Stimulated activated CD8-positive, alpha-beta memory T cell treated with anti-CD3 and anti-CD28 coated beads, Interleukin-7, amount 100 ng/mL, for 24 hours (primary cell): ENCODE data around the gene NELL1.

Experiments
- DNase-seq: peaks from one replicate; pipeline ENCODE4 v3.0.0-alpha.2; 2020; ENCODE audit warnings: low read depth

NELL1 gene

DNA sequence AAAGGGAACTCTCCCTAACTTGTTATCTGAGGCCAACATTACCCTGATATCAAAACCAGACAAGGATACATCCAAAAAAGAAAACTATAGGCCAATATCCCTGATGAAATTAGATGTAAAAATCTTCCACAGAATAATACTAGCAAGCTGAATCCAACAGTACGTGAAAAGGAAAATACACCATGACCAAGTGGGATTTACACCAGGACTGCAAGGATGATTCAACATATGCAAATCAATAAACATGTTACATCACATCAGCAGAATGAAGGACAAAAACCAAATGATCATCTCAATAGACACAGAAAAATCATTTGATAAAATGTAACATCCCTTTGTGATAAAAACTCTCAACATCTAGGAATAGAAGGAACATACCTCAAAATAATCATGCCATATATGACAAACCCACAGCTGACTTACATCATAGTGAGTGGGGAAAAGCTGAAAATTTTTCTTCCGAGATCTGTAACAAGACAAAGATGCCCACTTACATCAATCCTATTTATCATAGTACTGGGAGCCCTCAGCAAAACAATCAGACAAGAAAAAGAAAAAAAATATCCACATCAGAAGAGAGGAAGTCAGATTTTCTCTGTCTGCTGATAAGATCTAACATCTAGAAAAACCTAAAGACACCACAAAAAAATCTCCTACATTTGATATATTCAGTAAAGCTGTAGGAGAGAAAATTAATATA lies 820.2 kb downstream of the NELL1 start:
- DNase-seq, result no peak

DNA sequence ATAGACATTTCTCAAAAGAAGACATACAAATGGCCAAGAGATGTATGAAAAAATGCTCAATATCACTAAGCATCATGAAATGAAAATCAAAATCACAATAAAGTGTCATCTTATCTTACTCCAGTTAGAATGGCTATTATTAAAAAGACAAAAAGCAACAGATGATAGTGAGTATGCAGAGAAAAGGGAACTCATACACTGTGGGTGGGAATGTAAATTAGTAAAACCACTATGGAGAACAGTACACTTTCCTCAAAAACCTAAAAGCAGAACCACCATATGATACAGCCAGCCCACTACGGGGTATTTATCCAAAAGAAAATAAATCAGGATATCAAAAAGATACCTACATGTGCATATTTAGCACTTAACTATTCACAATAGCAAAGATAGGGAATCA lies 823.5 kb downstream of the NELL1 start:
- DNase-seq, result no peak

DNA sequence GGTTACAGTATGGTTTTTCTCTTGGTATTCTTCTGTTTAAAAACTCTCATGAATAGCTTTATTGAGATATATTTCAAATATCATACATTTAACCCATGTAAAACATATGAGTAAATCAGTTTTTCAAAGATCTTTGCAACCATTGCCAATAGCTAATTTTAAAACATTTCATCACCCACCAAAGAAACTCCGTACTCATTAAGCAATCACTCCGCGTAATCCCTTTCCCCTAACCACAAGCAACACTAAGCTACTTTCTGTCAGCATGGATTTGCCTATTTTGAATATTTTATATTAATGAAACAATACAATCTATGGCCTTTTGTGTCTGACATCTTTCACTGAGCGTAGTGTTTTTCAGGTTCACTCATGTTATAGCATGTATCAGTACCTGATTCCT lies 825.6 kb downstream of the NELL1 start:
- no peak for DNase-seq

DNA sequence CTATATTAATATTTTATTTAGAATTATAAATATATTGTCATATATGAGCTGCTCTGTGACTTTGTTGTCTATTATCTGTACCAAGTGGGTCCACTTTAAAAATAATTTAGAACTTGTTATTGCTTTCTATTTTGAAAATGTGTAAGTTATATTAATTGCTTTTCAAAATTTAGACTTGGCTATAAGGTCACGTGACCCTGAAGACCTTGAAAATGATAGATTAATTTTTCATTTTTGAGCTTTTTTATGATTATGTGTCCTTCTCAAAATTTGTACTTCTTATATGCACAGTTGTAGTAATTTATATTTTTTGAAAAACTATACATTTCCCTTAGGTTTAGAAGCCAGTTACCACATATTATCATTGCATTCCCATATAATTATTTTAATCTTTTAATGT lies 826.5 kb downstream of the NELL1 start:
- DNase-seq, result no peak

- DNase-seq, result no peak
Measured at GRCh38 chr11:21501245-21501644, 831.9 kb downstream of the NELL1 start.

GRCh38 chr11:21505070-21505469 lies 835.7 kb downstream of the NELL1 start:
- no peak for DNase-seq

- peak; percentile 7 for DNase-seq
Measured at GRCh38 chr11:21511835-21512440, 842.6 kb downstream of the NELL1 start.

DNA sequence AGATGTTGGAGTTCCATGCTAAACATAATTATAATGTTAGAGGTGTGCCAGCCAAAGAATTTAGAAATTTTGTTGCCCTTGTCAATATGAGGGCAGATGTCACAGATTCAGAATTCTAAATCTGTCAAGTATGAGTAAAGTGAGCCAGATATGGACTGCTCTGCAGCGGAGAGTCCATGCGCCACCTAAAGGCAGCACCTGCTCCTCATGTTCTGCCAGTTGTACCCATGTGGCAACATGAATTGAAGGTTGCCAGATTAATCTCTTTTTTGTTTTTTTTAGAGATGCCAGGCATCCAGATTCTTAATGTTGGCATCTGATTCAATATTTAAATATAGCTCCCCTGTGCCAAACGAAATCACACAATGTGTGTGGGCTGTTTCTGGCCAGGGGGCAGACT lies 844.9 kb downstream of the NELL1 start:
- DNase-seq, result no peak

DNA sequence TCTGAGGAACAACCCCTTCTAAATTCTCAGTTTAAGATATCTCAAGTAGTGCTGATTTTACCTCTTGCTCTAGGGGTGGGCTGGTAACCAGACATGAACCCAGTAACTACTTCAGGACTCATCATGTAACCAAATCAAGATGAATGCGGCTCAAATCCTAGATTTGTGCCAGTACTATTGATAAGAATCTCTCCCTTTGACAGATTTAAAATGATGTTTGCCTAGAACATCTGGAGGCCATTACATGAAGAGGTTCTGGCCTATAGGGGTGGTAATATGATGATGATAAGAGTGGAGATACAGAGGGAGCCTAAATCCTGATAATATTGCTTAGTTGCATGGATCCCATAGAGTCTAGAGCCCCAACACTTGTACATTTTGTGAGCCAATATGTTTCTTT lies 850.9 kb downstream of the NELL1 start:
- DNase-seq, result no peak

DNA sequence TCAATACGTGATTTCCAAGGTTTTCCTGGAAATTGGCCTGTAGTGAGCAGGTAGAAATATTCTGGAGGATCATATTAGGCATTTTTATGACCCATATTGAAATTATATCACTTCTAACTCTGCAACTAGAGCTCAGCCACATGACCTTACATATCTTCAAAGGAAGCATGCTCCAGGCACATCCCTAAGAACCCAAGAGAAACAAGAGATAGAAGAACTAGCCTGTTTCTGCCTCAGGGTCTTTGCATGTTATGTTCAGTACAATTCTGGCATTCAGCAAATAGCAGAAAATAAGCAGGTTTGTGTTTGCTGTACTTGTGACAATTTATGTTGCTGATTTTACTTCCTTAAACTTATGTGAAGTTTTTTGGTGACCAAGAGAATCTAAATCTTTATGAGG lies 859.8 kb downstream of the NELL1 start:
- DNase-seq, result no peak

DNA sequence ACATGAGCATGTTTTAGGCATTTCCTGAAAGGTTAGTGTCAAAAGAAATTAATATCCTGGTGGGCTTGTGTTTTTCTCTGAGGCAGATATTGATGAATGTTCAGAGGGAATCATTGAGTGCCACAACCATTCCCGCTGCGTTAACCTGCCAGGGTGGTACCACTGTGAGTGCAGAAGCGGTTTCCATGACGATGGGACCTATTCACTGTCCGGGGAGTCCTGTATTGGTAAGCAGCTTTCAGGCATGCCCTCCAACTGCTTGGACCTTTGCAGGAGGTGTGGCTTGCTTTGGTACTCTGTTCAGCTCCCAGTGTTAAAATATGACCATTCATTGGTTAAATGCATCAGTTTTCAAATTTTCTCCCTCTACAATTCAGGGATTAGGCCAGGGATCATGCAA lies 864.9 kb downstream of the NELL1 start:
- DNase-seq, result no peak

GRCh38 chr11:21537980-21538379 lies 868.6 kb downstream of the NELL1 start:
- DNase-seq, result no peak

DNA sequence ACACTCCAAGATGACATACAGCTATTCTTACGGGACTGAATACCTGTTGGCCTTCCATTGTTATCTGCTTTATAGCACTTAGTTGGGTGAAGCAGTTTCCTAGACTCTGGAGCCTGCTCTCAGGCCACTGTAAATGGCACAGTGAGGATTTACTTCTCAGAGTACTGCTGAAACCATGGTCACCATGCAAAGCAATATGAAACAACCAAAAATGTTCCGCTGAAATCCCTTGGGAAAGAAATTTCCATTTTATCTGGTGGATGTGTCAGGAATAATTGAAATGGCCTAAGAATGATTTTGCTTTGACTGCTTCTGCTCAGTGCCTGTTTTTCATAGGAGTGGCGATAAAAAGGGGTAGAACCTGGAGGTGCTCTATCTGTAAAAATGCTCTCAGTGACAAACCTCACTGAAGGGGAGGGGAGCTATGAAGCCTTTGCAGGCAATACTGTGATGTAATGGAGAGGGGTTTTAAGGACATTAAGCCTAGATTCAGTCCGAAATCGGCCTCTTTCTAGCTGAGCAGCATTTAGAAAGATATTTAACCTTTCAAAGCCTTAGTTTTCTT lies 871.9 kb downstream of the NELL1 start:
- DNase-seq, result no peak

- no peak for DNase-seq
Measured at GRCh38 chr11:21543901-21544300, 874.5 kb downstream of the NELL1 start.

DNA sequence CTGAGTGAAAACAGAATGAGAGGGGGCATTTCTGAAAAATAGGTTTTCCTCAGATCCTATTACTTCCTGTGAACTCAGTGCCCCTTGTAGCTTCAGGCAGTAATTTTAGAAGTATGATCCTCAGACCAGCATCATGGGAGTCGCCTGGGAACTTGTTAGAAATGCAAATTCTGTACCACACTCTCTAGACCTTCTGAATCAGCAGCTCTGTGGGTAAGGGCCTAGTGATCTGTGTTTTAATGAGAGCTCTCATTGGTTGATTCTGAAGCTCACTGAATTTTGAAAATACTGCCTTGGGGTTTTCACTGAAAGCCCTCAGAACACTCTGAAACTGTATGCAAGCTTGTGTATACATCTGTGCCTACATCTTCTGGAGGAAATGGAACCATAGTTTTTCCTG lies 876.3 kb downstream of the NELL1 start:
- DNase-seq, result no peak

DNA sequence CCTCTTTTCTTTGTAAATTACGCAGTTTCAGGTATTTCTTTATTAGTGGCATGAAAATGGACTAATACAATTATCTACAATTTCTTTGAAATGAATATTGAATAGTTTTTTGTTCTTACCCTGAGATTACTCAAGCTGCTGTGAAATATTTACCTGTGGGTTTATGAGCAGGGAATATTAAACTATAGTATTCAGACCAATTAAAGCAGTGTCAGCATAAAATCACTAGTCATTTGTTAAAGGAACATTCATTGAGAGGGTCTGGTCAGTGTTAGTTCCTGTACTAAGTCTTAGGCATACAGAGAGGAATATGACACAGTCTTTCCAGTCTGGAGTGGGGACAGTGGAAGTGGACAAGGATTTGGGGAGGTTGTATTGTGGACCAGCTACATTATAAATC lies 877.3 kb downstream of the NELL1 start:
- no peak for DNase-seq

- DNase-seq, result no peak
Measured at GRCh38 chr11:21552911-21553310, 883.5 kb downstream of the NELL1 start.

DNA sequence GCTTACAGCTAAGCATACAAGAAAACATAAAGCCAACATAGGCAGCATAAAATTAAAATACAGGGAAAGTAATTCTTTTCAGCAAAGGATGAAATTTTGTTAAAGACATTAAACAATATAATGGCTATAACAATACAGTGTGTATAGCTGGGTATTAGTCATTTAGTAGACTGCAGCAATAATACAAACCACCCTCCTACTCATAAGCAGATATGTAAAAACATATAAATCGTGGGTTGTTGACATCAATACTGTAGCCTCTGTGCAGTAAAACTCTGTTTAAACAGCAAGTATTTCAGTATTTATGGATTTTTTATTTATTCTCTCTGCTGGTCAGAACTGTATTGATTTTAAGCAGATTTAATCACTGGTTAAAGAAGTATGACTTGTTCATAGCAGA lies 884.4 kb downstream of the NELL1 start:
- no peak for DNase-seq

DNA sequence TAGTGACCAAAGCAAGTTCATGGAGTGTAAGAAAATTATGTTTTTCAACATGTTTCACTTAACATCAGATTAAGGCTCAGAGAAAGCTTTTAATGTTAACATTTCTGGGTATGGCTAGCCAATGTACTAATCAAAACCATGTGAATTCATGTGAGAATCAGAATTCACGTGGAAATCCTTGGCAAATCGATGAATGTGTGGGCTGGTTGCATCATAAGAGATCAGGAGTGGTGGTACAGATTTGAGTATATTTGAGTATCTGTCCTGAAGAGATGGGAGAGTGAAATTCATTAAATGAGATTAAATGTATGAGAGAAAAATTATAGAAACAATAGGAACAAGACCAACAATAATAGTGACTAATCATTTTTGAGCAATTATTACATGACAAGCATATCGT lies 884.9 kb downstream of the NELL1 start:
- DNase-seq, result no peak

GRCh38 chr11:21556926-21557325 lies 887.5 kb downstream of the NELL1 start:
- DNase-seq, result no peak

GRCh38 chr11:21560466-21560975 lies 891.1 kb downstream of the NELL1 start:
- DNase-seq, result no peak

DNA sequence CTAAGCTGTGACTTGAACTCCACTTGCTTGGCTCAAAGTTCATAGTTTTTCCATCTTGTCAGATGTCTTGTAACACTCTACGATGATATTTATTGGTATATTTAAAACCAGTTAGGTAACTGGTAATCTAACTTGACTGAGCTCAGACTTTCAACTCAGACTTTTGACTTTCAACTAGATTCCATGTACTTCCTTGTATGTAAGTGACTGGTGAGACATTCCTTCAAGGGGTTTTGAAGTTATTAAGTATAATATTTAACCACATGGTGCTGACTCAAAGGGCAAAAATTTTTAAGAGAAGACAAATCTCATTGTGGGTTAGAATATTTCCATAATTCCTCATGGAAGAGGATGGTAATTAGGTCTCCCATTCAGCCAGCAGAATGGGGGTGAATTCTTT lies 892.2 kb downstream of the NELL1 start:
- no peak for DNase-seq

DNA sequence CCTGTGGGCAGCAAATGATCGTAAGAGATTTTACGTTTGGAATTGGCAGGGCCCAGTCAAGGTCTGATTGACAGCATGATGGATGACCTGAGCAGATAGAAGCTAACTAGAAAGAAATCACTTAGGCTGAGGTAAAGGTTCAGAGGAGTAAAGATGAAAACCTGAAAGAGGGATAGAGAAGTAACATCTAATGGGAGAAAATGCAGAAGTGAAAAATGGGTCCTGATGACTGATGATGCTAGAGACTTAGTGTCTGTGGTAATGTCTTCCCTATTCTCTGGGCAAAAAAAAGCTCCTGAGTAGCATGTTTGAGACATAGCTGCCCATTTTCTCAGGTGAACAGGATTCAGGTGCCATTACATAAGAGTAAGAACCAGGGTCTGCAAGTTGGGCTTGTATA lies 894.7 kb downstream of the NELL1 start:
- no peak for DNase-seq
